ENCODE data around the gene AGMO. TPM values are rescaled to one million over a fixed set of nuclear protein-coding genes. Genes with fewer than 3 reads are reported as not detected.

The AGMO gene
- total and polyA plus RNA-seq, 2 experiments from 2014 or later: 0.42 to 0.55 TPM

DNA sequence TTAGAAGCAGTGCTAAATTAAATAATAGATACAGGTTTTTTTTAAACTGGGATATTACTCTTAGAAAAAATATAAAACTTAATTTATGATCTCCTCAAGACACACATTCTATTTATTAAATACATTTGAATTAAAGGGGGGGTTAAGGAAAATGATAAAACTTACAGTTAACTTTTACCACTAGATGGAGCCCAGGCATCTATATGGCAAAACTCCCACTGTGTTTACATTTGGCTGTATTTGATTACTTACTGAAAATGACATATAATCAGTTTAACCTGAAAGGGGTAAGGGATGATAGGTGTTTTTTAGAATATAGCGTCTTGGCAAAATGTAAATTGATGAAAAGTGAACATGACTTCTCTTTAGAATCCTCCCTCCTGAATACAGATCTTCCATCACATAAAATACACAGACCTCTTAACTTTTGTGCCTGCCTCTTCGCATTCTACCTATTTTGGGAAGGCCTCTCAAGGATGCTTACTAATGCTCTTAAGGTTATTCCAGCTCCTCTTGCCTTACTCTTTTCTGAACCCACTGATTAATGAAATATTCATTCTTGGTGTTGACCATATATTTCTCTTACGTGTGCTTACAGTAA, 235.7 kb downstream of the AGMO start:
- TF ChIP-seq CTCF (conservative IDR thresholded peaks at IDR 0.05; ENCODE audit: low read depth in 2 of 2) (peak; percentile 65 to 80), EZH2 (IDR thresholded peaks at IDR 0.05; ENCODE audit: low read depth, unreplicated experiment) (no peak), ETS1 (IDR thresholded peaks at IDR 0.05) (no peak)
- no peak overlapping the region for H3K4me2 ChIP-seq
- no peaks in the 10 kb centered on the region for H3K27me3 ChIP-seq (ENCODE audit: insufficient read depth)
- no peak overlapping the region for H2AFZ ChIP-seq
- no peaks in the 10 kb centered on the region for H3K36me3 ChIP-seq (ENCODE audit: insufficient read depth)
- ATAC-seq: no peak
- H4K20me1 ChIP-seq (replicated peaks; ENCODE audit: insufficient read depth): no peaks in the 10 kb centered on the region
- Mint-ChIP-seq H3K4me3 (no peak overlapping the region), H3K27me3 (ENCODE audit: insufficient read depth, low read depth, poor library complexity) (peaks cover 4% of the 10 kb centered on the region), H3K4me1 (peaks cover 9% of the 10 kb centered on the region; the same call in 2 of the 3 replicates), H3K27ac (no peak overlapping the region), H3K9me3 (peaks cover 8% of the 10 kb centered on the region; the same call in 2 of the 3 replicates), H3K36me3 (ENCODE audit: low read depth) (peaks cover 3% of the 10 kb centered on the region; the same call in 1 of the 3 replicates)
- H3K4me3 ChIP-seq: no peak overlapping the region
- no peaks in the 10 kb centered on the region for H3K79me2 ChIP-seq (replicated peaks; ENCODE audit: insufficient read depth)
- no peaks in the 10 kb centered on the region for H3F3A ChIP-seq (replicated peaks; ENCODE audit: low read depth)
- no peak overlapping the region for H3K27ac ChIP-seq (ENCODE audit: low read depth)
- peaks cover 5% of the 10 kb centered on the region for H3K4me1 ChIP-seq (ENCODE audit: insufficient read depth)
- peak; percentile 61 for DNase-seq (ENCODE audit: low spot score)
- no peaks in the 10 kb centered on the region for H3K9me2 ChIP-seq (ENCODE audit: insufficient read depth)

GRCh38 chr7:15323550-15323949, 238.3 kb downstream of the AGMO start:
- Mint-ChIP-seq H3K4me3 (no peak overlapping the region), H3K4me1 (peaks cover 3% of the 10 kb centered on the region; the same call in 2 of the 3 replicates), H3K27me3 (ENCODE audit: insufficient read depth, low read depth, poor library complexity) (peaks cover 4% of the 10 kb centered on the region), H3K9me3 (peaks cover 8% of the 10 kb centered on the region; the same call in 2 of the 3 replicates), H3K27ac (no peak overlapping the region), H3K36me3 (ENCODE audit: low read depth) (peaks cover 3% of the 10 kb centered on the region; the same call in 1 of the 3 replicates)
- Histone ChIP-seq H2AFZ (no peak overlapping the region), H4K20me1 (replicated peaks; ENCODE audit: insufficient read depth) (no peaks in the 10 kb centered on the region), H3K36me3 (ENCODE audit: insufficient read depth) (no peaks in the 10 kb centered on the region), H3K27ac (ENCODE audit: low read depth) (no peak overlapping the region), H3K79me2 (replicated peaks; ENCODE audit: insufficient read depth) (no peaks in the 10 kb centered on the region), H3F3A (replicated peaks; ENCODE audit: low read depth) (no peaks in the 10 kb centered on the region), H3K4me1 (ENCODE audit: insufficient read depth) (no peaks in the 10 kb centered on the region), H3K4me2 (no peak overlapping the region), H3K4me3 (no peak overlapping the region), H3K9me2 (ENCODE audit: insufficient read depth) (no peaks in the 10 kb centered on the region), H3K27me3 (ENCODE audit: insufficient read depth) (no peaks in the 10 kb centered on the region)
- DNase-seq (ENCODE audit: low spot score) (no peak), ATAC-seq (no peak)
- TF ChIP-seq CTCF (conservative IDR thresholded peaks at IDR 0.05; ENCODE audit: low read depth in 2 of 2) (no peak), JUNB (IDR thresholded peaks at IDR 0.05; ENCODE audit: unreplicated experiment) (no peak), NANOG (IDR thresholded peaks at IDR 0.05; ENCODE audit: borderline replicate concordance) (no peak), EZH2 (IDR thresholded peaks at IDR 0.05; ENCODE audit: low read depth, unreplicated experiment) (no peak), EZH2phosphoT487 (IDR thresholded peaks at IDR 0.05; ENCODE audit: unreplicated experiment) (no peak), CREB1 (CRISPR knock-in tag; IDR thresholded peaks at IDR 0.05; ENCODE audit: low read depth) (no peak)
- TF ChIP-seq, protein P1, sequence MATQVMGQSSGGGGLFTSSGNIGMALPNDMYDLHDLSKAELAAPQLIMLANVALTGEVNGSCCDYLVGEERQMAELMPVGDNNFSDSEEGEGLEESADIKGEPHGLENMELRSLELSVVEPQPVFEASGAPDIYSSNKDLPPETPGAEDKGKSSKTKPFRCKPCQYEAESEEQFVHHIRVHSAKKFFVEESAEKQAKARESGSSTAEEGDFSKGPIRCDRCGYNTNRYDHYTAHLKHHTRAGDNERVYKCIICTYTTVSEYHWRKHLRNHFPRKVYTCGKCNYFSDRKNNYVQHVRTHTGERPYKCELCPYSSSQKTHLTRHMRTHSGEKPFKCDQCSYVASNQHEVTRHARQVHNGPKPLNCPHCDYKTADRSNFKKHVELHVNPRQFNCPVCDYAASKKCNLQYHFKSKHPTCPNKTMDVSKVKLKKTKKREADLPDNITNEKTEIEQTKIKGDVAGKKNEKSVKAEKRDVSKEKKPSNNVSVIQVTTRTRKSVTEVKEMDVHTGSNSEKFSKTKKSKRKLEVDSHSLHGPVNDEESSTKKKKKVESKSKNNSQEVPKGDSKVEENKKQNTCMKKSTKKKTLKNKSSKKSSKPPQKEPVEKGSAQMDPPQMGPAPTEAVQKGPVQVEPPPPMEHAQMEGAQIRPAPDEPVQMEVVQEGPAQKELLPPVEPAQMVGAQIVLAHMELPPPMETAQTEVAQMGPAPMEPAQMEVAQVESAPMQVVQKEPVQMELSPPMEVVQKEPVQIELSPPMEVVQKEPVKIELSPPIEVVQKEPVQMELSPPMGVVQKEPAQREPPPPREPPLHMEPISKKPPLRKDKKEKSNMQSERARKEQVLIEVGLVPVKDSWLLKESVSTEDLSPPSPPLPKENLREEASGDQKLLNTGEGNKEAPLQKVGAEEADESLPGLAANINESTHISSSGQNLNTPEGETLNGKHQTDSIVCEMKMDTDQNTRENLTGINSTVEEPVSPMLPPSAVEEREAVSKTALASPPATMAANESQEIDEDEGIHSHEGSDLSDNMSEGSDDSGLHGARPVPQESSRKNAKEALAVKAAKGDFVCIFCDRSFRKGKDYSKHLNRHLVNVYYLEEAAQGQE (IDR thresholded peaks at IDR 0.05; ENCODE audit: unreplicated experiment): no peak
